Keratinocyte (primary cell): ENCODE measurements around the gene TBXAS1. TPM values are rescaled to one million over a fixed set of nuclear protein-coding genes. Genes with fewer than 3 reads are reported as not detected.

Experiments
- DNase-seq: peaks from one replicate; pipeline ENCODE4 v3.0.0-alpha.2; 2011; ENCODE audit warnings: low read depth, missing footprints, low spot score
- FAIRE-seq: peaks from 2 replicates; lab custom pipeline; 2011; peaks lifted over from hg19 to GRCh38; lab: Jason Lieb, UNC
- H2AFZ ChIP-seq: 2 replicates; pipeline ENCODE4 v1.6.0; 2012; ENCODE audit warnings: low read length, control low read depth, inconsistent platforms; ENCODE audit not compliant: control insufficient read depth
- H3K27ac ChIP-seq: 2 replicates; pipeline ENCODE4 v1.5.1; 2011; ENCODE audit warnings: low read length; ENCODE audit not compliant: control insufficient read depth, insufficient read depth
- H3K27me3 ChIP-seq: 3 replicates; pipeline ENCODE4 v1.6.0; 2011; ENCODE audit warnings: low read length; ENCODE audit not compliant: control insufficient read depth, insufficient read depth; ENCODE audit errors: extremely low read depth
- H3K36me3 ChIP-seq, 2 experiments: 2 replicates in 1 of 2; 3 replicates in 1 of 2; pipeline ENCODE4 v1.5.1; 2011; ENCODE audit warnings: low read length in 2 of 2, mild to moderate bottlenecking in 1 of 2; ENCODE audit not compliant: control insufficient read depth in 2 of 2, insufficient read depth in 2 of 2; ENCODE audit errors: extremely low read depth in 1 of 2
- H3K4me1 ChIP-seq: 3 replicates; pipeline ENCODE4 v1.5.1; 2011; ENCODE audit warnings: low read length; ENCODE audit not compliant: control insufficient read depth, insufficient read depth; ENCODE audit errors: extremely low read depth
- H3K4me2 ChIP-seq: 3 replicates; pipeline ENCODE4 v1.6.0; 2011; ENCODE audit warnings: low read depth, low read length; ENCODE audit not compliant: control insufficient read depth, insufficient read depth; ENCODE audit errors: extremely low read depth
- H3K4me3 ChIP-seq, 3 experiments: fragments of 200-600 bp in 1 of 3; sonication (generic) in 1 of 3; 2 replicates in 2 of 3; 3 replicates in 1 of 3; pipeline ENCODE4 v1.5.1; 2011 to 2016; ENCODE audit warnings: low read length in 3 of 3, mild to moderate bottlenecking in 3 of 3, control low read depth in 2 of 3, inconsistent platforms in 1 of 3, low read depth in 1 of 3, mixed read lengths in 1 of 3, mixed run types in 1 of 3, moderate library complexity in 1 of 3; ENCODE audit not compliant: control insufficient read depth in 2 of 3, insufficient read depth in 2 of 3; ENCODE audit errors: extremely low read depth in 1 of 3
- H3K79me2 ChIP-seq: 2 replicates; pipeline ENCODE4 v1.6.0; 2012; ENCODE audit warnings: low read length; ENCODE audit not compliant: control insufficient read depth, insufficient read depth
- H3K9ac ChIP-seq: 3 replicates; pipeline ENCODE4 v1.6.0; 2011; ENCODE audit warnings: low read length; ENCODE audit not compliant: control insufficient read depth, insufficient read depth; ENCODE audit errors: extremely low read depth
- H3K9me1 ChIP-seq: 3 replicates; pipeline ENCODE4 v1.6.0; 2011; ENCODE audit warnings: low read length; ENCODE audit not compliant: control insufficient read depth, insufficient read depth; ENCODE audit errors: extremely low read depth
- H3K9me3 ChIP-seq: 2 replicates; pipeline ENCODE4 v1.5.1; 2012; ENCODE audit warnings: low read depth, low read length; ENCODE audit not compliant: control insufficient read depth
- H4K20me1 ChIP-seq: 3 replicates; pipeline ENCODE4 v1.6.0; 2011; ENCODE audit warnings: low read length; ENCODE audit not compliant: control insufficient read depth, insufficient read depth; ENCODE audit errors: extremely low read depth
- EZH2 ChIP-seq: IDR thresholded peaks from one replicate; pipeline ENCODE4 v1.6.1; 2012; ENCODE audit warnings: inconsistent platforms, mild to moderate bottlenecking, low read length, moderate library complexity
- dilution Hi-C: fragments of 300-500 bp; cut with MboI; formaldehyde crosslinking; loops from one replicate; pipeline ENCODE4 v1.7.0; 2020; ENCODE audit warnings: low sequenced_read_pairs; ENCODE audit not compliant: extremely low pct_ligation_motif_present
- polyA plus RNA-seq, 5 experiments: library from polyadenylated mRNA; depleted of rRNA in 3 of 5; stranded (reverse) in 3 of 5; stranded (forward) in 1 of 5; unstranded in 1 of 5; fragments of >200 nt; gene quantifications; 1 replicate in 1 of 5; 2 replicates in 3 of 5; 3 replicates in 1 of 5; pipeline versions ENCODE4 v1.2.1 to v1.2.3, GENCODE V29; 2011 to 2012; ENCODE audit warnings: missing spikeins in 2 of 5, low read depth in 1 of 5, low replicate concordance in 1 of 5
- TF ChIP-seq, protein P1 (sequence below), 3 experiments: IDR thresholded peaks in 1 of 3; conservative IDR thresholded peaks in 1 of 3; optimal IDR thresholded peaks in 1 of 3; 2 replicates in 2 of 3; 3 replicates in 1 of 3; pipeline versions ENCODE3 to v1.5.1; 2011; ENCODE audit warnings: low read length in 3 of 3, mild to moderate bottlenecking in 3 of 3, moderate library complexity in 2 of 3, control low read depth in 1 of 3, inconsistent platforms in 1 of 3; ENCODE audit not compliant: insufficient read depth in 2 of 3; ENCODE audit errors: extremely low read depth in 1 of 3

TBXAS1 gene
- polyA plus RNA-seq, 1 donor (not counting 4 experiments of a cell fraction or from before 2014, with no cell fraction given), result 2.9 TPM

DNA sequence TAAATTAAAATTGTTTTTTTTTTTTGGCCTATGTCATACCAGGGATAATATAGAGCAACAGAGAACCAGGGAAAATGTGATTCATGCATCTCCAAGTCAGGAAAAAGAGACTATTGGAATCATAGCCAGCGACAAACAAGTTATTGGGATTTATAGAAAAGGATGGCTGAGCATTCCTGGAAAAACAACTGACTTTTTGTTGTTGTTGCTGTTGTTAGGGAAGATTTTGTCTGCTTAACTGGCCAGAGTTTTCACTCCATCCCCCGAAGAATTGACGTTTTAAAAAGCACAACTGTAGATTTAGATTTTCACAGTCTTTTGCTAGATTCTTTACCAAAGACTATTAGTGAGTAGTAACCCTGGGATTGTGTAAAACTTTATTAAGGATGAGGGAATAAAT, 112.4 kb downstream of the TBXAS1 start:
- Histone ChIP-seq H3K36me3 (no peaks in the 10 kb centered on the region), H3K9me1 (no peaks in the 10 kb centered on the region), H3K4me2 (no peak overlapping the region), H3K9ac (no peak overlapping the region), H3K27ac (no peak overlapping the region), H3K79me2 (no peaks in the 10 kb centered on the region), H2AFZ (no peak overlapping the region), H3K4me3 (no peak overlapping the region), H3K27me3 (peaks cover 20% of the 10 kb centered on the region), H3K9me3 (peaks cover 5% of the 10 kb centered on the region), H3K4me1 (no peaks in the 10 kb centered on the region), H4K20me1 (no peaks in the 10 kb centered on the region)
- dilution Hi-C loops, result no loop called here
- DNase-seq (no peak), FAIRE-seq (no peak)
- no peak for TF ChIP-seq EZH2
- TF ChIP-seq, protein P1, sequence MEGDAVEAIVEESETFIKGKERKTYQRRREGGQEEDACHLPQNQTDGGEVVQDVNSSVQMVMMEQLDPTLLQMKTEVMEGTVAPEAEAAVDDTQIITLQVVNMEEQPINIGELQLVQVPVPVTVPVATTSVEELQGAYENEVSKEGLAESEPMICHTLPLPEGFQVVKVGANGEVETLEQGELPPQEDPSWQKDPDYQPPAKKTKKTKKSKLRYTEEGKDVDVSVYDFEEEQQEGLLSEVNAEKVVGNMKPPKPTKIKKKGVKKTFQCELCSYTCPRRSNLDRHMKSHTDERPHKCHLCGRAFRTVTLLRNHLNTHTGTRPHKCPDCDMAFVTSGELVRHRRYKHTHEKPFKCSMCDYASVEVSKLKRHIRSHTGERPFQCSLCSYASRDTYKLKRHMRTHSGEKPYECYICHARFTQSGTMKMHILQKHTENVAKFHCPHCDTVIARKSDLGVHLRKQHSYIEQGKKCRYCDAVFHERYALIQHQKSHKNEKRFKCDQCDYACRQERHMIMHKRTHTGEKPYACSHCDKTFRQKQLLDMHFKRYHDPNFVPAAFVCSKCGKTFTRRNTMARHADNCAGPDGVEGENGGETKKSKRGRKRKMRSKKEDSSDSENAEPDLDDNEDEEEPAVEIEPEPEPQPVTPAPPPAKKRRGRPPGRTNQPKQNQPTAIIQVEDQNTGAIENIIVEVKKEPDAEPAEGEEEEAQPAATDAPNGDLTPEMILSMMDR (optimal IDR thresholded peaks at IDR 0.05 in 1 of 3, IDR thresholded peaks at IDR 0.05 in 1 of 3, conservative IDR thresholded peaks at IDR 0.05 in 1 of 3; ENCODE audit: extremely low read depth in 1 of 3, insufficient read depth in 2 of 3, low read length in 3 of 3), result no peak

DNA sequence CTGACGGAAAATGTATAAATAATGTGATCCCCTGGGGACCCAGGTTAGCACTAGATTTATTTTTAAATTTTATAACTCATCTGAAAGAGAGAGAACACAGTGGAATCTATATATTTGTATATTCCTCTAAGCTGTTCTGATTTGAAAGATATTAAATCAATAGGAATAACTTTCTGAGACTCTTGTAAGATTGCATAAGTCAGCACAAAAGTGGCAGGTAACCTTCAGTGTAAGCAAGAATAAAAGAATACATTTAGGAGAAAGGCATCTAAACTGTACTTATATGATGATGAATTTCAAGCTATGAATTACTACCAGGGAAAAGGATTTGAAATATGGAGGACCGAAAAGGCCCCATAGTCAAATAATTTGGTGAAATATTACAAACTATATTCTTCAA, 112.8 kb downstream of the TBXAS1 start:
- no peak overlapping the region for H3K9ac ChIP-seq
- H3K4me1 ChIP-seq, result no peaks in the 10 kb centered on the region
- no peaks in the 10 kb centered on the region for H4K20me1 ChIP-seq
- no peak for TF ChIP-seq EZH2
- TF ChIP-seq, protein P1 (optimal IDR thresholded peaks at IDR 0.05 in 1 of 3, IDR thresholded peaks at IDR 0.05 in 1 of 3, conservative IDR thresholded peaks at IDR 0.05 in 1 of 3; ENCODE audit: extremely low read depth in 1 of 3, insufficient read depth in 2 of 3, low read length in 3 of 3), result no peak
- H3K27ac ChIP-seq, result no peak overlapping the region
- peaks cover 20% of the 10 kb centered on the region for H3K27me3 ChIP-seq
- H3K4me3 ChIP-seq, result no peak overlapping the region
- H3K36me3 ChIP-seq, result no peaks in the 10 kb centered on the region
- FAIRE-seq (no peak), DNase-seq (no peak)
- H3K79me2 ChIP-seq, result no peaks in the 10 kb centered on the region
- H3K4me2 ChIP-seq, result no peak overlapping the region
- H3K9me3 ChIP-seq, result peaks cover 5% of the 10 kb centered on the region
- H2AFZ ChIP-seq, result no peak overlapping the region
- dilution Hi-C loops, result no loop called here
- no peaks in the 10 kb centered on the region for H3K9me1 ChIP-seq
